HUES48 (cell line): ENCODE measurements around the gene C11orf68.

Experiments used
- H3K27ac ChIP-seq: one replicate; pipeline ENCODE4 v1.7.0; 2013; ENCODE audit warnings: low read depth, low read length, inconsistent platforms
- H3K27me3 ChIP-seq: 2 replicates; pipeline ENCODE4 v1.6.1; 2013; ENCODE audit warnings: mild to moderate bottlenecking, low read length; ENCODE audit not compliant: control insufficient read depth, insufficient read depth
- H3K36me3 ChIP-seq: 2 replicates; pipeline ENCODE4 v1.6.1; 2013; ENCODE audit warnings: low read length; ENCODE audit not compliant: control insufficient read depth, insufficient read depth
- H3K4me1 ChIP-seq: 2 replicates; pipeline ENCODE4 v1.6.1; 2013; ENCODE audit warnings: mild to moderate bottlenecking, low read length; ENCODE audit not compliant: control insufficient read depth, insufficient read depth
- H3K4me3 ChIP-seq: 2 replicates; pipeline ENCODE4 v1.5.1; 2013; ENCODE audit warnings: mild to moderate bottlenecking, low read depth, low read length
- H3K9ac ChIP-seq: 2 replicates; pipeline ENCODE4 v1.6.1; 2013; ENCODE audit warnings: mild to moderate bottlenecking, low read depth, low read length, moderate library complexity
- H3K9me3 ChIP-seq: 2 replicates; pipeline ENCODE4 v1.6.1; 2013; ENCODE audit warnings: low read length; ENCODE audit not compliant: control insufficient read depth, insufficient read depth

The C11orf68 gene

DNA sequence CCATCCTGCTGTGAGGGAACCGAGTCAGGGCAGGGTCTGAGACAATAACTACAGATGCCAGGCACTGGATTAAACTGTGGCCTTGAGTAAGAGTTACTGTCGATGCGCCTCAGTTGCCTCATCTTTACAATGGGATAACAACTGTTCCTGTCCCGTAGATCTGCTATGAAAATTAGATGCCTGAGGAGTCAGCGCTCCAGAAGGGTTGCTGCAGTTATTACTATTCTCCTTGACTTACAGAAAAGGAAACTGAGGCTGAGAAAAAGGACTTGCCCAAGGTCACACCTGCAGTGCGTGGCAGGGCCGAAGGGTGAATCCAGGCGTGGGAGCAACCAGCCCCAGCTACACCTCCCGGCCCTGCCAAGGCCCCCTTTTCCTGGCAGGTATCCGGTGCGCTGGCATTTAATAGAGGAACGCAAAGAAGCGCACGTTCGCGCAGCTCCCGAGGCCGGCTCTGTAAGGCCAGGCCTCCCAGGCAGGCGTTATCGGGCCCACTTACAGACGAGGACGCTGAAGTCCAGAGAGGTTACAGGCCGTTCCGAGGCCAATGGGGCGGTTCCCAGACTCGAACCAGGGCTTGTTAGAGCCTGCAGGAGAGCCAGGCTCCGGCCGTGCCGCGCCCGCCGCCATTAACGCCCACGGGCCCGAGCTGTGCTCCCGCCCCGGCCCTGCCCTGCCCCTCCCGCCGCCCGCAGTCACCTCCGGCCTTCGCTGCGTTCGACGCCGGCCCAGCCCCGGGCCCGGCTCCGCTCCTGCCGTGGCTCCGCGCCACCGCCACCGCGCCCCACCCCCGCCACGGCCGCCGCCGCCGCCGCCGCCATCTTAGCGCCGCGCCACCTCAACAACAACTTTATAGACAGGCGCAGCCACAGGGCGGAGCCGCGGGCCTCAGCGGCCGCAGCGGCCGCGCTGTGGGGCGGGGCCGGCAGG lies at the start of gene C11orf68:
Gene C11orf68, minus strand, starts transcription at position 852 of the 930 bp plus-strand sequence. Its CDS starts 31 bp downstream, at position 821.
- H3K9ac ChIP-seq = peak within 1 kb of the TSS; percentile 92
- H3K27ac ChIP-seq = peak within 1 kb of the TSS; percentile 91
- H3K36me3 ChIP-seq = peaks cover 21% of the 10 kb centered on the region
- H3K4me3 ChIP-seq = peak within 1 kb of the TSS; percentile 88
- peaks cover 13% of the 10 kb centered on the region; the same call in 1 of the 2 replicates for H3K4me1 ChIP-seq
- H3K9me3 ChIP-seq = no peaks in the 10 kb centered on the region
- no peaks in the 10 kb centered on the region for H3K27me3 ChIP-seq

DNA sequence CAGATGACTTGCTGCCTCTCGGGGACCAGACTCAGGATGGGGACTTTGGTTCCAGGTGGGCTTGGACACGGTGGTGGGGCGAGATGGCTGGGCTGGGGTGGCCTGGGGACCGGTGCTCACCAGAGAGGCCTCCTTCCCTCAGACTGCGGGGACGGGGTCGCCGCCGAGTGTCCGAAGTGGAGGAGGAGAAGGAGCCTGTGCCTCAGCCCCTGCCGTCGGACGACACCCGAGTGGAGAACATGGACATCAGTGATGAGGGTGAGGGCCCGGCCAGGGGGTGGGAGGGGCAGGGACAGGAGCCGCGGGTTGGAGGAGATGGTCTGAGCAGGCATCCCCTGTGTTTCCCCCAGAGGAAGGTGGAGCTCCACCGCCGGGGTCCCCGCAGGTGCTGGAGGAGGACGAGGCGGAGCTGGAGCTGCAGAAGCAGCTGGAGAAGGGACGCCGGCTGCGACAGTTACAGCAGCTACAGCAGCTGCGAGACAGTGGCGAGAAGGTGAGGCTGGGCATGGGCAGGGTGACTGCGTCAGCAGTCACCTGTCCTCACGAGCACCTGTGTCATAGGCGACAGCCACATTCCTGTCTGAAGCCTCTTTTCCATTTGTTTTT lies 48.6 kb upstream of the C11orf68 start:
- Histone ChIP-seq H3K36me3 (peaks cover 75% of the 10 kb centered on the region), H3K4me1 (no peaks in the 10 kb centered on the region), H3K27me3 (no peaks in the 10 kb centered on the region), H3K9me3 (no peaks in the 10 kb centered on the region), H3K4me3 (no peak overlapping the region), H3K27ac (no peak overlapping the region), H3K9ac (no peak overlapping the region)

DNA sequence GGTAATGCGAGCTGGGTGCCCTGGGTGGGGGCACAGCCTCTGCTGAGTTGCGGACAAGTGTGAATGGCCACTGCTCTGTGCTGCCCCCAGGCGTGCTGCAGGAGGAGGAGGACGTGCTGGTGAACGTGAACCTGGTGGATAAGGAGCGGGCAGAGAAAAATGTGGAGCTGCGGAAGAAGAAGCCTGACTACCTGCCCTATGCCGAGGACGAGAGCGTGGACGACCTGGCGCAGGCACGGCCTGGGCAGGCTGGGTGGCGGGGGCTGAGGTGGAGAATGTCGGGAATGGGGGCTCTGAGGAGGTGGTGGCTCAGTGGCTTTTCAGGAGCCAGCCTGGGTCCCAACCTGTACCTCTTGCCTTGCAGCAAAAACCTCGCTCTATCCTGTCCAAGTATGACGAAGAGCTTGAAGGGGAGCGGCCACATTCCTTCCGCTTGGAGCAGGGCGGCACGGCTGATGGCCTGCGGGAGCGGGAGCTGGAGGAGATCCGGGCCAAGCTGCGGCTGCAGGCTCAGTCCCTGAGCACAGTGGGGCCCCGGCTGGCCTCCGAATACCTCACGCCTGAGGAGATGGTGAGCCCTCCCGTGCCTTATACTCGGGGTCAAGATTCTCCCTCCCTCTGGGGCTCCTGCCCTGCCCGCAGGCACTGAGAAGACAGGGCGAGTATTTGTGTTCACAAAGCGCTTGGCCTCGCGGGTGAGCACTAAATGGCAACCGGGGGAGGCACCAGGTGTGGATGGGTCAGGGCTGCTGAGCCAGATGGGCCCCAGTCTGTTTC lies 47.3 kb upstream of the C11orf68 start:
- no peaks in the 10 kb centered on the region for H3K9me3 ChIP-seq
- no peaks in the 10 kb centered on the region for H3K4me1 ChIP-seq
- H3K36me3 ChIP-seq = peaks cover 69% of the 10 kb centered on the region
- no peaks in the 10 kb centered on the region for H3K27me3 ChIP-seq
- no peak overlapping the region for H3K27ac ChIP-seq
- no peak overlapping the region for H3K4me3 ChIP-seq
- no peak overlapping the region for H3K9ac ChIP-seq

DNA sequence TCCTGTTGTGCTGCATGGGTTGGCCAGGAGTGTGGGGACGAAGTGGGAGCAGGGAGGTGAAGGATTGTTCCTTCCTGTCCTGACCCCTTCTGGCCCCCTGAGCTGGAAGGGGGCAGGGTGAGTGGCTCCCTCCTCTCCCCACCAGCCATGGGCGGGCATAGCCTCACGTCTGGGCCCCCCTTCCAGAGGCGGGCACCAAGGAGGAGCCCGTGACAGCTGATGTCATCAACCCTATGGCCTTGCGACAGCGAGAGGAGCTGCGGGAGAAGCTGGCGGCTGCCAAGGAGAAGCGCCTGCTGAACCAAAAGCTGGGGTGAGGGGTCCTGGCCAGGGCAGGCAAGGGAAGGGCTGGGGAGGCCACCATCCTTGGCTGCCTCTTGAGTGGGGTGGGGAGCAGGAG lies 46.0 kb upstream of the C11orf68 start:
- peaks cover 63% of the 10 kb centered on the region for H3K36me3 ChIP-seq
- no peaks in the 10 kb centered on the region for H3K9me3 ChIP-seq

DNA sequence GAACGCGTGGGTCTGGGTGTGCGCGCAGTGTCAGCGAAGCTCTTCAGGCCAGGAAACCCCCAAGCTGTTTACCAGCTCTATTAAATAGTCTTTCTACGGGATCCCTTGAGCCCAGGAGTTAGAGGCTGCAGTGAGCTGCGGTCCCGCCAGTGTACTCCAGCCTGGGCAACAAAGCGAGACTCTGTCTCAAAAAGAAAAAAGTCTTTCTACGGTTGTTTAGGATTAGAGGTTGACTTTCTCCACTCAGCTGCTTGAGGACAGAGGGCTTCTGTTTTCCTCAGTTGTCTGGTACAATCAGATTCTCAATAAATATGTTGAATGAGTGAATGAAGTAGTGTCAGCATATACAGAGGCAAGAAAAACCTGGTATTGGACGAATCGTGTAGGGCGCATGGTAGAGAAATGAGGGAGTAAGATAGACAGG lies 43.3 kb upstream of the C11orf68 start:
- Histone ChIP-seq H3K9ac (peak overlapping the region; percentile 51), H3K27ac (peak overlapping the region; percentile 86)

More for the DNA sequence above, 46.0 kb upstream of the C11orf68 start:
- no peak overlapping the region for H3K4me3 ChIP-seq
- H3K27ac ChIP-seq = no peak overlapping the region
- no peaks in the 10 kb centered on the region for H3K27me3 ChIP-seq
- H3K4me1 ChIP-seq = no peaks in the 10 kb centered on the region
- no peak overlapping the region for H3K9ac ChIP-seq

DNA sequence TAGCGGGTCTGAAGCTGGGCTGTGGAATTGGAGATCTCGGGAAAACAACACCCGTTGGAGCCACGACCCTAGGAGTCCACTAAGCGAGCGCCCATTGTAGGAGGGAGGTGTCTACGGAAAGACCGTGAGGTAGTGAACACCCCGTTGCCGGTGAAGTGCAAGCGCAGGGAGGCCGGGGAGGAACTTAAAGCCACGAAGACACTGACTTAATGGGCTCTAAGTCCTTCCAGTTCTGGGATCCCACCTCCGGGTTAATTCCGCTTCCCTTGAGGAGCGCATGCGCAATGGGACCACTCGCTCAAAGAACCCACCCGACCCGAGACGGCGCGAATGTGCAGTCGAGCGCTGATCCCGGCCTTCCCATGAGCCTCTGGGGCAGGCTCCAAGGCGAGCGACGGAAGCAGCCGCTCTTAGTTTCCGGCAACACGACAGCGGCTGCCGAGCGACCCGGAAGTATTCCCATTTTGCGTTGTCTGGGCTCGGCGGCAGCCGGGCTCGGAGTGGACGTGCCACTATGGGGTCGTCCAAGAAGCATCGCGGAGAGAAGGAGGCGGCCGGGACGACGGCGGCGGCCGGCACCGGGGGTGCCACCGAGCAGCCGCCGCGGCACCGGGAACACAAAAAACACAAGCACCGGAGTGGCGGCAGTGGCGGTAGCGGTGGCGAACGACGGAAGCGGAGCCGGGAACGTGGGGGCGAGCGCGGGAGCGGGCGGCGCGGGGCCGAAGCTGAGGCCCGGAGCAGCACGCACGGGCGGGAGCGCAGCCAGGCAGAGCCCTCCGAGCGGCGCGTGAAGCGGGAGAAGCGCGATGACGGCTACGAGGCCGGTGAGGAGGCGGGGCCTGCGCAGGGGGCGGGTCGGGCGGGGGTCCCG lies 42.6 kb upstream of the C11orf68 start, which contains the start of gene SART1:
Gene SART1, plus strand, starts transcription at position 468 of the 874 bp plus-strand sequence. Its CDS starts 47 bp downstream, at position 515.
- peak within 1 kb of the TSS; percentile 94 for H3K4me3 ChIP-seq
- H3K4me1 ChIP-seq = no peaks in the 10 kb centered on the region
- H3K27ac ChIP-seq = peak within 1 kb of the TSS; percentile 88
- H3K27me3 ChIP-seq = no peaks in the 10 kb centered on the region
- H3K9me3 ChIP-seq = no peaks in the 10 kb centered on the region
- H3K9ac ChIP-seq = peak within 1 kb of the TSS; percentile 95
- H3K36me3 ChIP-seq = peaks cover 29% of the 10 kb centered on the region

More for the DNA sequence above, 43.3 kb upstream of the C11orf68 start:
- H3K9me3 ChIP-seq = no peaks in the 10 kb centered on the region
- H3K36me3 ChIP-seq = peaks cover 35% of the 10 kb centered on the region
- H3K4me3 ChIP-seq = peak overlapping the region; percentile 94
- H3K4me1 ChIP-seq = no peaks in the 10 kb centered on the region
- H3K27me3 ChIP-seq = no peaks in the 10 kb centered on the region

DNA sequence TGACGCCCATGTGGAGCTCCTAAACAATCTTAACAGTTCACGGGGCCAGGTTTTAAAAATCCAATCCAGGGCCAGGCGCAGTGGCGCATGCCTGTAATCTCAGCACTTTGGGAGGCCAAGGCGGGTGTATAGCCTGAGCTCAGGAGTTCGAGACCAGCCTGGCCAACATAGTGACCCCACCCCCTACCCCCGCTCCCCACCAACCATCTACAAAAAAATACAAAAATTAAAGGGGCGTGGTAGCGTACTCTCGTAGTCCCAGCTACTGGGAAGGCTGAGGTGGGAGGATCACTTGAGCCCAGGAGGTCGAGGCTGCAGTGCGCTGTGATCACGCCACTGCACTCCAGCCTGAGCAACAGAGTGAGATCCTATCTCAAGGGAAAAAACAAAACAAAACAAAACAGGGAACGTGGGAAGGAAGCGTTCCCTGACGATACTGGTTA lies 42.0 kb upstream of the C11orf68 start:
- peaks cover 22% of the 10 kb centered on the region for H3K36me3 ChIP-seq
- H3K9me3 ChIP-seq = no peaks in the 10 kb centered on the region
- H3K9ac ChIP-seq = peak overlapping the region; percentile 52
- peak overlapping the region; percentile 88 for H3K27ac ChIP-seq
- H3K27me3 ChIP-seq = no peaks in the 10 kb centered on the region
- no peaks in the 10 kb centered on the region for H3K4me1 ChIP-seq
- peak overlapping the region; percentile 94 for H3K4me3 ChIP-seq

DNA sequence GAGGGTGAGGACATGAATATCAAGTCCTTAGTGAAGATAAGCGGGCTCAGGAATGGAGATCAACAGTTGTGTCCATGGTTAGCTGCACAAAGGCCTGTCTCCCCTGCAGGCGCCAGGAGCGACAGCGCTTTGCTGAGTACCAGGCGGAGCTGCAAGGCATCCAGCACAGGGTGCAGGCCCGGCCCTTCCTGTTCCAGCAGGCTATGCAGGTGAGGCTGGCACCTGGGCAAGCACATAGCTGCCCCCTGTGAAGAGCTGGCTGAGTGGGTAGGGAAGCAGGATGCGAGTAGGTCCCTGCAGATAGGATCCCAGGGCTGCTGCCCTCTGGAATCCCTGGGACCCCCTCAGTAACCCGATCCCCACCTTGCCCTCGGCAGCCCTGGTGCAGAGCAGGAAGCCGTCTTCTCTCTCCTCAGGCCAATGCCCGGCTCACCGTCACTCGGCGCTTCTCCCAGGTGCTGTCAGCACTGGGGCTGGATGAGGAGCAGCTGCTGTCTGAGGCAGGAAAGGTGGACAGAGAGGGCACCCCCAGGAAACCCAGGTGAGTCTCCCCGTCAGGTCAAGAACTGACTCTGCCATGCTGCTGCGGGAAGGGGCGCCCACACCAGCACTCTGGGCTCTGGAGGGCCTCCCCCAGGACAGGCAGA lies 40.0 kb upstream of the C11orf68 start:
- Histone ChIP-seq H3K4me1 (0 out of 2 replicates have a peak, but pooled peaks cover 2% of the 10 kb centered on the region), H3K9me3 (no peaks in the 10 kb centered on the region), H3K27me3 (no peaks in the 10 kb centered on the region), H3K9ac (no peak overlapping the region), H3K27ac (no peak overlapping the region), H3K4me3 (no peak overlapping the region), H3K36me3 (peaks cover 3% of the 10 kb centered on the region; the same call in 1 of the 2 replicates)

DNA sequence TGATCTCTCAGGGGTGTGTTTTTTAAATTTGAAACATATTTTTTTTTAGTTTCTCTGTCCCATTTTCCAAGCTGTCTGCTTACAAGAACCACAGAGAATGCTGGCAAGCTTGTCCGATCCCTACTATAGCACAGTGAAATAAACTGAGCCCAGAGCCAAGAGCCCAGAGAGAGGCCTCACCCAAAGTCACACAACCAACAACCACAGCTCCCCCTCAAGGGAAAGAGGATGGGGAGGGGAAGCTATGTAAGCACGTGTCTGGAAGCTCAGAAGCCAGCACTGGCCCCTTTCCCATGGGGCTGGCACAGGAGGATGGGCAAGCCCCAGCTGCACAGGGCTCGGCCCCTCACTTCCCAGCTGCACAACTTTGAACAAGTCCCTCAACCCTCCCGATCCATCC lies 39.4 kb upstream of the C11orf68 start:
- Histone ChIP-seq H3K4me1 (0 out of 2 replicates have a peak, but pooled peaks cover 2% of the 10 kb centered on the region), H3K9ac (no peak overlapping the region), H3K9me3 (no peaks in the 10 kb centered on the region), H3K4me3 (no peak overlapping the region), H3K27ac (no peak overlapping the region), H3K27me3 (no peaks in the 10 kb centered on the region), H3K36me3 (no peaks in the 10 kb centered on the region)
